ENCODE results near the gene ANXA9. TPM values are rescaled to one million over a fixed set of nuclear protein-coding genes. Genes with fewer than 3 reads are reported as not detected.
A peak's percentile ranks its signal among the peaks of the same experiment; 100 is the strongest.

ANXA9 gene
- total RNA-seq (2021; fragmentation: NEBNext Ultra II Directional; extraction: Animal tissue kit (Norgen Biotek cat#: 25700)), result under 1 TPM; 0.28 to 0.55 (median 0.46) TPM
- long read RNA-seq, partial matches to known transcripts, result 0 of 3 reads
- long read RNA-seq, other reads (novel, unspliced or antisense), result 3 of 3 reads

GRCh38 chr1:150981805-150982712 lies at the start of gene ANXA9:
ANXA9 (plus strand) TSS chr1:150982292; CDS start chr1:150983106, 814 bp downstream.
- no peak for TF ChIP-seq CTCF (IDR thresholded peaks at IDR 0.05)
- Mint-ChIP-seq H3K27me3 (ENCODE audit: insufficient read depth) (peaks cover 2% of the 10 kb centered on the region), H3K36me3 (ENCODE audit: low read depth) (no peaks in the 10 kb centered on the region), H3K4me3 (no peak within 1 kb of the TSS; the same call in 1 of the 2 replicates), H3K9me3 (no peaks in the 10 kb centered on the region), H3K4me1 (ENCODE audit: low read depth) (peaks cover 33% of the 10 kb centered on the region), H3K27ac (peak within 1 kb of the TSS; percentile 70)
- no peak for DNase-seq

GRCh38 chr1:150944856-150945255 lies 37.2 kb upstream of the ANXA9 start:
- DNase-seq, result no peak
- Mint-ChIP-seq H3K4me3 (no peak overlapping the region), H3K36me3 (ENCODE audit: low read depth) (peaks cover 33% of the 10 kb centered on the region), H3K27ac (no peak overlapping the region), H3K4me1 (ENCODE audit: low read depth) (no peaks in the 10 kb centered on the region), H3K9me3 (no peaks in the 10 kb centered on the region), H3K27me3 (ENCODE audit: insufficient read depth) (peaks cover 2% of the 10 kb centered on the region)
- no peak for TF ChIP-seq CTCF (IDR thresholded peaks at IDR 0.05)

- peaks cover 2% of the 10 kb centered on the region for H3K27me3 Mint-ChIP-seq (ENCODE audit: insufficient read depth)
- no peak overlapping the region for H3K27ac Mint-ChIP-seq
- TF ChIP-seq CTCF (IDR thresholded peaks at IDR 0.05), result no peak
- H3K4me3 Mint-ChIP-seq, result no peak overlapping the region
- no peaks in the 10 kb centered on the region for H3K4me1 Mint-ChIP-seq (ENCODE audit: low read depth)
- no peak for DNase-seq
- no peaks in the 10 kb centered on the region for H3K9me3 Mint-ChIP-seq
- peaks cover 39% of the 10 kb centered on the region for H3K36me3 Mint-ChIP-seq (ENCODE audit: low read depth)
These were observed 27.4 kb upstream of the ANXA9 start for GRCh38 chr1:150954708-150955107.

GRCh38 chr1:150955280-150955679 lies 26.8 kb upstream of the ANXA9 start:
- Mint-ChIP-seq H3K4me3 (no peak overlapping the region), H3K9me3 (no peaks in the 10 kb centered on the region), H3K36me3 (ENCODE audit: low read depth) (peaks cover 42% of the 10 kb centered on the region), H3K27ac (no peak overlapping the region), H3K4me1 (ENCODE audit: low read depth) (no peaks in the 10 kb centered on the region), H3K27me3 (ENCODE audit: insufficient read depth) (peaks cover 2% of the 10 kb centered on the region)
- no peak for DNase-seq
- TF ChIP-seq CTCF (IDR thresholded peaks at IDR 0.05), result no peak

GRCh38 chr1:150957666-150958065 lies 24.4 kb upstream of the ANXA9 start:
- Mint-ChIP-seq H3K4me1 (ENCODE audit: low read depth) (no peaks in the 10 kb centered on the region), H3K27ac (no peak overlapping the region), H3K27me3 (ENCODE audit: insufficient read depth) (peaks cover 2% of the 10 kb centered on the region; the same call in 1 of the 2 replicates), H3K4me3 (no peak overlapping the region), H3K9me3 (no peaks in the 10 kb centered on the region), H3K36me3 (ENCODE audit: low read depth) (peaks cover 34% of the 10 kb centered on the region)
- no peak for DNase-seq
- TF ChIP-seq CTCF (IDR thresholded peaks at IDR 0.05), result no peak
